Calu3 (cell line): Measurements from ENCODE around the gene MBD5. TPM values are rescaled to one million over a fixed set of nuclear protein-coding genes. Genes with fewer than 3 reads are reported as not detected.

Experiments
- BruUV-seq: library from RNA; stranded (reverse); fragments of 400-500 nt; replicated peaks from 2 replicates; lab custom pipeline; 2021; lab: Mats Ljungman, UMichigan
- CTCF ChIA-PET: fragments of 300-600 bp; sonication (Branson Sonifier 250); formaldehyde crosslinking; loops from one replicate; lab custom pipeline; 2022; ENCODE audit warnings: antibody characterized with exemption; lab: Charles Lee
- DNase-seq: peaks from one replicate; pipeline ENCODE4 v3.0.0; 2022
- H3K27ac Mint-ChIP-seq: one replicate; pipeline ENCODE4 v1.8.0; 2022; ENCODE audit warnings: mixed read lengths; ENCODE audit not compliant: unreplicated experiment
- H3K27me3 Mint-ChIP-seq: one replicate; pipeline ENCODE4 v1.8.0; 2022; ENCODE audit warnings: mixed read lengths; ENCODE audit not compliant: unreplicated experiment
- H3K36me3 Mint-ChIP-seq: one replicate; pipeline ENCODE4 v1.8.0; 2022; ENCODE audit warnings: mild to moderate bottlenecking, moderate library complexity, mixed read lengths; ENCODE audit not compliant: insufficient read depth, unreplicated experiment
- H3K4me1 Mint-ChIP-seq: one replicate; pipeline ENCODE4 v1.8.0; 2022; ENCODE audit warnings: mild to moderate bottlenecking, low read depth, mixed read lengths; ENCODE audit not compliant: unreplicated experiment
- H3K4me3 Mint-ChIP-seq: one replicate; pipeline ENCODE4 v1.8.0; 2022; ENCODE audit warnings: mild to moderate bottlenecking, low read depth, moderate library complexity, mixed read lengths; ENCODE audit not compliant: unreplicated experiment
- H3K9me3 Mint-ChIP-seq: one replicate; pipeline ENCODE4 v1.8.0; 2022; ENCODE audit warnings: low read depth, mixed read lengths; ENCODE audit not compliant: unreplicated experiment
- CTCF ChIP-seq: fragments of 200-600 bp; IDR thresholded peaks from one replicate; pipeline ENCODE4 v1.8.0; 2022; ENCODE audit warnings: antibody characterized with exemption; ENCODE audit not compliant: unreplicated experiment
- intact Hi-C: fragments of 100-400 bp; cut with micrococcal nuclease; formaldehyde crosslinking; loops from one replicate; pipeline ENCODE4 v1.10.0; 2022; ENCODE audit not compliant: unreplicated experiment
- total RNA-seq: library from RNA; stranded (reverse); gene quantifications from 2 replicates; pipeline ENCODE4 v1.2.3, GENCODE V29; 2022

Gene MBD5
- total RNA-seq, 1 experiment from 2014 or later, result 36.4 TPM

- intact Hi-C loops, result loop anchor here (5.0 kb wide), 1 partner anchor 301 kb away; no protein-coding TSS in a partner anchor
- no peak for TF ChIP-seq CTCF
- Mint-ChIP-seq H3K27ac (no peak overlapping the region), H3K36me3 (peaks cover 7% of the 10 kb centered on the region), H3K4me1 (no peaks in the 10 kb centered on the region), H3K27me3 (no peaks in the 10 kb centered on the region), H3K9me3 (no peaks in the 10 kb centered on the region), H3K4me3 (no peak overlapping the region)
- CTCF ChIA-PET, result interaction anchor here (2.4 kb wide), 1 partner anchor 9 kb away, joined by 12 read pairs; no protein-coding TSS in a partner anchor
- no TSS peak for BruUV-seq
- DNase-seq, result no peak
These were observed 487.1 kb downstream of the MBD5 start for GRCh38 chr2:148507970-148508369.

GRCh38 chr2:148508878-148509287 lies 488.0 kb downstream of the MBD5 start:
- H3K27me3 Mint-ChIP-seq, result no peaks in the 10 kb centered on the region
- no peak for DNase-seq
- H3K4me1 Mint-ChIP-seq, result no peaks in the 10 kb centered on the region
- no TSS peak for BruUV-seq
- CTCF ChIA-PET, result interaction anchor here (0.6 to 2.4 kb wide), 16 partner anchors 10 to 573 kb away, joined by 3 to 24 read pairs (median 3); partner anchors contain the start of genes MBD5 and ORC4
- H3K27ac Mint-ChIP-seq, result peak overlapping the region; percentile 68
- peaks cover 7% of the 10 kb centered on the region for H3K36me3 Mint-ChIP-seq
- no peak for TF ChIP-seq CTCF
- H3K4me3 Mint-ChIP-seq, result peak overlapping the region; percentile 68
- intact Hi-C loops, result loop anchor here (1.0 to 5.0 kb wide), 3 partner anchors 302 to 571 kb away; no protein-coding TSS in a partner anchor
- H3K9me3 Mint-ChIP-seq, result no peaks in the 10 kb centered on the region

GRCh38 chr2:148509288-148509902 lies 488.5 kb downstream of the MBD5 start:
- CTCF ChIA-PET, result interaction anchor here (0.6 to 2.4 kb wide), 16 partner anchors 11 to 573 kb away, joined by 3 to 24 read pairs (median 3); partner anchors contain the start of genes MBD5 and ORC4
- intact Hi-C loops, result loop anchor here (1.0 to 5.0 kb wide), 3 partner anchors 302 to 571 kb away; no protein-coding TSS in a partner anchor
- Mint-ChIP-seq H3K36me3 (peaks cover 7% of the 10 kb centered on the region), H3K4me1 (no peaks in the 10 kb centered on the region), H3K9me3 (no peaks in the 10 kb centered on the region), H3K27ac (peak overlapping the region; percentile 68), H3K4me3 (peak overlapping the region; percentile 68), H3K27me3 (no peaks in the 10 kb centered on the region)
- peak; percentile 90 for DNase-seq
- TF ChIP-seq CTCF, result peak; percentile 79
- BruUV-seq, result no TSS peak

- no peak overlapping the region for H3K4me3 Mint-ChIP-seq
- no peak overlapping the region for H3K27ac Mint-ChIP-seq
- intact Hi-C loops, result no loop called here
- DNase-seq, result no peak
- BruUV-seq, result no TSS peak
- CTCF ChIA-PET, result no interaction called here
- H3K36me3 Mint-ChIP-seq, result peaks cover 7% of the 10 kb centered on the region
- no peaks in the 10 kb centered on the region for H3K4me1 Mint-ChIP-seq
- no peak for TF ChIP-seq CTCF
- H3K9me3 Mint-ChIP-seq, result no peaks in the 10 kb centered on the region
- H3K27me3 Mint-ChIP-seq, result no peaks in the 10 kb centered on the region
These were observed 491.0 kb downstream of the MBD5 start for GRCh38 chr2:148511883-148512282.
